HG03066 (cell line): ENCODE results near the gene ZBTB40.
A peak's percentile ranks its signal among the peaks of the same experiment; 100 is the strongest.

Experiments
- ATAC-seq: cut with Tn5 transposase; IDR thresholded peaks from one replicate; pipeline ENCODE4 v1.9.1; 2021; ENCODE audit warnings: low read depth; ENCODE audit not compliant: unreplicated experiment

The ZBTB40 gene, protein sequence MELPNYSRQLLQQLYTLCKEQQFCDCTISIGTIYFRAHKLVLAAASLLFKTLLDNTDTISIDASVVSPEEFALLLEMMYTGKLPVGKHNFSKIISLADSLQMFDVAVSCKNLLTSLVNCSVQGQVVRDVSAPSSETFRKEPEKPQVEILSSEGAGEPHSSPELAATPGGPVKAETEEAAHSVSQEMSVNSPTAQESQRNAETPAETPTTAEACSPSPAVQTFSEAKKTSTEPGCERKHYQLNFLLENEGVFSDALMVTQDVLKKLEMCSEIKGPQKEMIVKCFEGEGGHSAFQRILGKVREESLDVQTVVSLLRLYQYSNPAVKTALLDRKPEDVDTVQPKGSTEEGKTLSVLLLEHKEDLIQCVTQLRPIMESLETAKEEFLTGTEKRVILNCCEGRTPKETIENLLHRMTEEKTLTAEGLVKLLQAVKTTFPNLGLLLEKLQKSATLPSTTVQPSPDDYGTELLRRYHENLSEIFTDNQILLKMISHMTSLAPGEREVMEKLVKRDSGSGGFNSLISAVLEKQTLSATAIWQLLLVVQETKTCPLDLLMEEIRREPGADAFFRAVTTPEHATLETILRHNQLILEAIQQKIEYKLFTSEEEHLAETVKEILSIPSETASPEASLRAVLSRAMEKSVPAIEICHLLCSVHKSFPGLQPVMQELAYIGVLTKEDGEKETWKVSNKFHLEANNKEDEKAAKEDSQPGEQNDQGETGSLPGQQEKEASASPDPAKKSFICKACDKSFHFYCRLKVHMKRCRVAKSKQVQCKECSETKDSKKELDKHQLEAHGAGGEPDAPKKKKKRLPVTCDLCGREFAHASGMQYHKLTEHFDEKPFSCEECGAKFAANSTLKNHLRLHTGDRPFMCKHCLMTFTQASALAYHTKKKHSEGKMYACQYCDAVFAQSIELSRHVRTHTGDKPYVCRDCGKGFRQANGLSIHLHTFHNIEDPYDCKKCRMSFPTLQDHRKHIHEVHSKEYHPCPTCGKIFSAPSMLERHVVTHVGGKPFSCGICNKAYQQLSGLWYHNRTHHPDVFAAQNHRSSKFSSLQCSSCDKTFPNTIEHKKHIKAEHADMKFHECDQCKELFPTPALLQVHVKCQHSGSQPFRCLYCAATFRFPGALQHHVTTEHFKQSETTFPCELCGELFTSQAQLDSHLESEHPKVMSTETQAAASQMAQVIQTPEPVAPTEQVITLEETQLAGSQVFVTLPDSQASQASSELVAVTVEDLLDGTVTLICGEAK

DNA sequence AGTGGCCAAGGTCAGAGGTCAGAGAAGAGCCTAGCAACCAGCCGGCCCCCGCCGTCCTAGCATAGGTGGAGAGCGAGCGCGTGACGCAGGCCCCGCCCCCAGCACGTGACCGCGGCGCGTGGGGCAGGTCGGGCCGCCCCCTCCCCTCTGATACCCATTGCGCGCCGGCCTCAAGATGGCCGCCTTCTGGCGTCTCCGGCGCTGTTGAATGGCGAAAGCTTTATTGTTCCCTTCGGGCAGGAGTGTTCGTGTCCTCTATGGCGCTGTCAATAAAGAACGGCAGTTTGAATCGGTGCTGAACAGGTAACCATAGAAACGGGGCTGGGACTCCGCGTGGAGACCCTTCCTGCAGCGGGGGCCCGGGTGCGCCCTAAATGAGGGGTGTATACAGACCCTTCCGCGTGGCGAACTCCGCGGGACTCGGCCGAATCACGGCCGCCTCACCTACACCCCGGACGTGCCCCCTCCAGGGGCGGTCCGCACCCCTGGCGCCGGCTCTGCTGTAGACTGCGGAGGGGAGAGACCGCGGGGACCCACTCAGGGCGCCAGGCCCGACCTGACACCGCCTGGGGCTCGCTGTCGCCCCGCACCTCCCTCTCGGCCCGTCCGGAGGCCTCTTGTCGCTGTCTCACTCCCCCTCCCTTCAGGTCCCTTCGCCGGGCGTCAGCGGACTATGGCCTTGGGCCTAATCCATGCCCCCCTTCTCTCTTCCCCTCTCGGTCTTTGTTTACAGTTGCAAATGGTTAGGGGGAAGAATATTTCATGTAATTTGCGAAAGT lies at the start of gene ZBTB40:
ZBTB40 (plus strand) TSS at position 150 of the 779 bp plus-strand sequence. CDS start 38,098 bp downstream, outside the sequence.
- peak; percentile 81 for ATAC-seq

DNA sequence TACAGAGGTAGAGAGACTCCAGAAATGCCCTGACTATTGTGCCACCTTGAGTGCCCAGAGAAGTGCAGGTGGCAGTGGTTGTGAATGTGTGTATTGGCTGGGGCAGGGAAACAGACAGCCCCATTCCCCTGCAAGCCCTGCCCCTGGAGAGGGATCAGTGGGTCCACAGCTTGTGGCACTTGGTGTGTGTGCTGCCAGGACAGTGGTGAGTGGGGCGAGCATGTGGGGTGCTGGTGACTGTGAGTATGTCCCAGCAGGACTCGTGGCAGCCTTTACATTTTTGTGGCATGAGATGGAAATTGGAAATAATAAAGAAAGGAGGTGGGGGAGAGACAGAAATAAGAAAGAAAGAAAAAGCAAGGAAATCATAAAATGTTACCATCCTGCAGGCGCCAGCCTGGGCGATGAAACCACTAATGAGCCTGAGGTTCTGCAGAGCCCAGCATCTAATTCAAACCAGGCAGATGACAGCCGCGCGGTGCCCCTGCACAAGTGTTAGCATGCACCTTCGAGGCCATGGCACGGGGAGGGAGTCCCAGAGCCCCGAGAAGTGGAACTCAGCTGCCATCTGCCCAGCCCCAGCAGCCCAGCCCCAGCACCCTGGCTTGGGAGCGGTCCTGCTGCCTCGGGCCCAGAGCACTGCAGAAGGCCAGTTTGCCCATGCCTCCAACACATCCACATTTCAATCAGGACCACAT lies 49.1 kb upstream of the ZBTB40 start:
- ATAC-seq = no peak

DNA sequence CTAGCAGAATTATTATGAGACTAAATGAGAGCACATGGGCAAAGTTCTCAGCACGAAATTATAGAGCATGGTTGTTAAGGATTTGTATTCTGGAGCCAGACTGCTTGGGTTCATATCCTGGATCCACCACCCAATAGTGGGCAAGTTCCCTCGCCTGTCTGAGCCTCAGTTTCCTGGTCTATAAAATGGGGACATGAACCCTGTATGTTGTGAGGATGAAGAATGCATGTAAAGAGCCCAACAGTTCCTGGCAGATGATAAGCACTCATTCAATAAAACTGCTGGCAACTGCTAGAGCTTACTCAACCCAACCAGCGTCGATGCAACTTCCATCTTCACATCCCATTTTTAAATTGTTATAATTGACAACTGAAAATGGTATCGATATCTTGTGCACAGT lies 47.2 kb upstream of the ZBTB40 start:
- ATAC-seq = no peak

DNA sequence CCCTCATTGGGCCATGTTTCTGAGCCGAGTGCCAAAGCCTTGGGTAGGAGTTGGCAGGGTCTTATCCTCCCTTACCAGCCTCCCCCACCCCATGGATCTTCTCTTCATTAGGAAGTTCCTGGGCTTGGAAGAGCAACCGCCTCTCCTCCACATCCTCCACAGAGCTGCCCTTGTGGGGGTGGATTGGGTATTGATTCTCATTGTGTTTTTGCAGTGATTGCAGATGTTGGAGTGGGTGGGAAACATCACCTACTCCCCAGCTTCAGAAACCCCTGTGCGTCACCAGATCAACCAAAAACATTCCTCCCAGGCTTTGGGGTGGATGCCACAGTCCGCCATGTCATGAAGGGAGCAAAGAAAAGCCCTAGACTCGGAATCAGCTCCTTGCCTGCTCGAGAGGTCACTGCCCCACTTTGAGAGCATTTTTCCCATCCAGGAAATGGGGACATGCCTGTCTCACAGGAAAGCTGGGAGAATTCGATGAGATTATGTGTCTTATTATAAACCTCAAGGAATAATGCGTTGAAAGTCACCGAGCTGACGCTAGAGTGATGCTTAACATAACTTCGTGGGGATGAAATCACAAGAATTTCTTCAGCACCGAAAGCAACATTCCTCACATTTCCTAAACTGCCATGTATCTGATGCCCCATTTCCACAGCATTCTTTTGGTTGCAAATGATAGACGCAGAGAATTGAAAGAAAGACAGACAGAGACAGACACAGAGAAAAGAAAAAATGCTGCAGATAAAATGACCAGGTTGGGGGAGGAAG lies 44.7 kb upstream of the ZBTB40 start:
- no peak for ATAC-seq

DNA sequence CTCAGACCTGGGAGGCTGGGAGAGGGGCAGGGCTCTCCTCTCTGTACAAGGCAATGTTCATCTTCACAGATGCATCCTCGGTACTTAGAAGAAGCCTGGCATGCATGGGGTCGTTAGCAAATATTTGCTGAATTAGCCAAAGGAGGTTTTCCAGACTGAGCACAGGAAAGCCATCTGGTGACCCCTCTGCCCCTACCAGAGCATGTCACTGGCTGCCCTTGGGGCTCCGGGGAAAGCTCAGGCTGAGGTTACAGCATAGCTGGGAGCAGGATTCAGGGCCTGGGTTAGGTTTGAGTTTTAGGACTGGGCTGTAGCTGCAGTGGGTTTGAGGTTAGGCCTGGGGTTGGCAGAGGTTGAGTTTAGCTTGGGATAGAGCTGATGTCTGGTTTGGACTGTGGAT lies 43.4 kb upstream of the ZBTB40 start:
- no peak for ATAC-seq

DNA sequence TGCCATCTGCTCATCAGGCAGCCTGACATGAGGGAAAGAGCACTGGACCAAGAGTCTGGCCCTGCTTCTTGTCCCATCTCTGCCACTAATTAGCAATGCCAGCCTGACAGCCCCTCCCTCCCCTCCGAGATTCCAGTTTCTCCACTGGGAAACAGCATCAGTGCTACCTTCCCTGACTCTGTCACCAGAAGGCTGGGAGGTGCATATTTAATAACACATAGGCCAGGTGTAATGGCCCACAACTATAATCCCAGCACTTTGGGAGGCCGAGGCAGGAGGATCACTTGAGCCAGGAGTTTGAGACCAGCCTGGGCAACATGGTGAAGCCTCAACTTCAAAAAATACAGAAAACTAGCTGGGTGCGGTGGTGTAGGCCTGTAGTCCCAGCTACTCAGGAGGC lies 41.2 kb upstream of the ZBTB40 start:
- no peak for ATAC-seq

DNA sequence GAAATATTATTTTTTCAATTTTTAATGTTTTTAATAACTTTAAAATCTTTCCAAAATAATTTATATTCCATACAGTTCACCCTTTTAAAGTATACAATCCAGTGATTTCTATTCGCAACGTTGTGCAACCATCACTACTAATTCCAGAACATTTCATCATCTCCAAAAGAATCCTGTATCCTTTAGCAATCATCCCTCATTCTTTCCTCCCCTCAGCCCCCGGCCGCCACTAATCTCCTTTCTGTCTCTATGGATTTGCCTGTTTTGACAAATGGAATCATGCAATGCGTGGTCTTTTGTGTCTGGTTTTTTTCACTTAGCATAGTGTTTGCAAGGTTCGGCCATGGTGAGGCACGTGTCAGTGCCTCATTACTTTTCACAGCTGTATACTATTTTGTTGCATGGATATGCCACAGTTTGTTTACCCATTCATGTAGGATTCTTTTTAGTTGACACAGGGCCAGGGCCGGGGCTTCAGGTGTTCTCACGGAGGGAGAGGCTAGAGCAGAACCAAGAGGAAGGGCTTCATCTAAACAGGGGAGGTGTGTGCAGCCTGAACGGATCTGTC lies 40.6 kb upstream of the ZBTB40 start:
- ATAC-seq = no peak

DNA sequence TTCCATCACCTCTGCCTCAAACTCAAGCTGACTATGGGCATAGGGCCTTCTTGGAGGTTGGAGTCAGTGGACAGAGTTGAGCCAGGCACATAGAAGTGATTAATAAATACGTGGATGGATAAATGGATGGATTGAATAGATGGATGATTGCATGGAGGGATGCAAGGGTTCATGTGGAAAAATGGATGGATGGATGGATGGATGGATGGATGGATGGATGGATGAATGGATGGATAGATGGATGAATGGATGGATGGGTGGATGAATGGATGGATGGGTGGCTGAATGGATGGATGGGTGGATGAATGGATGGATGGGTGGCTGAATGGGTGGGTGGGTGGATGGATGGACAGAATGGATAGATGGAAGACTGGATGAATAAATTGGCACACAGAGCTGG lies 40.1 kb upstream of the ZBTB40 start:
- ATAC-seq = no peak

DNA sequence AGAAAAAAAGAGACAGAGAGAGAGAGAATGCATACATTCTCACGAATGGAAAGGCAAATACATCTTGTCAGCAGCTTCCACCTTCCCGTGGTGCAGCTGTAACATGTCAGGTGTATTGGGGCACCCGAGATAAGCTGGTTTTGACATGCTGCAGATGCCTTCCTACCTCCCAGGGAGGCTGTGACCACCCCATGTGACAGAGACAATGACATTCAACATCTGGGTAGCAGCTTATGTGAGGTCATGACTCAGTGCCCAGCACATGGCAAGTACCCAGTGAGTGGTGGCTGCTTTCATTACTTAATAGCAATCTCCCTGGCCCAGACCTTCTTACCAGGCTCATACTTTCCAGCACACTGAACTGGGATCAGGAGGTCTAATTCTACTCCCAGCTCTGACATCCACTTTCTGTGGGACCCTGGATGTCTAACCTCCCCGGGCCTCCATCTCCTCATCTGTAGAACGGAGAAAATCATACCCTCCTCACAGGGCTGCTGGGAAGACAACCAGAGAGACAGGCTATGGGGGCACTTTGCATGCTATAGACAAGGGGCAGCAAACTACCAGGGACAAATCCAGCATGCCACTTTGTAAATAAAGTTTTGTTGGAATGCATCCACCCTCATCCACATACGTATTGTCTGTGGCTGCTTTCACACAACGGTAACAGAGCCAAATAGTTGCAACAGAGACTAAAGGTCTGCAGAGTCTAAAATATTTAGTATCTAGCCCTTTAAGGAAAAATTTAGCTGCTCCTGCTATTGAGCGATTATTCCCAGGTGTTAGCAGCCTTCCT lies 38.5 kb upstream of the ZBTB40 start:
- ATAC-seq = no peak

DNA sequence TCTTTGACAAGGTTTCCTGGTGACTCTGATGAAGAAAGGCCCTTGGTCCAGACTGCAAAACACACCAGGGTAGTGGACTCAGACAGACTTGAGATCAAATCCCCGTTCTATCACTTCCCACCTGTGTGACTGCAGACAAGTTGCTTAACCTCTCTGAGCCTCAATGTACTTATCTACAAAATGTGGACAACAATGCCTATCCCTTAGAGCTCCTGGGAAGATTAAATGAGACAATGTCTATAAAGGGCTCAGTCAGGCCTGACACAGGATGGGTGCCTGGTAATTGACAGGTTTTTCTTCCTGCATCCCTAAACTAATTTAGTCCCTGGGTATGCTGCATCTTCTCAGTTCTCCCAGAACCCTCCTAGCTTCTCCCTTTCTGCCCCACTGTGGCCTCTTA lies 37.9 kb upstream of the ZBTB40 start:
- no peak for ATAC-seq

DNA sequence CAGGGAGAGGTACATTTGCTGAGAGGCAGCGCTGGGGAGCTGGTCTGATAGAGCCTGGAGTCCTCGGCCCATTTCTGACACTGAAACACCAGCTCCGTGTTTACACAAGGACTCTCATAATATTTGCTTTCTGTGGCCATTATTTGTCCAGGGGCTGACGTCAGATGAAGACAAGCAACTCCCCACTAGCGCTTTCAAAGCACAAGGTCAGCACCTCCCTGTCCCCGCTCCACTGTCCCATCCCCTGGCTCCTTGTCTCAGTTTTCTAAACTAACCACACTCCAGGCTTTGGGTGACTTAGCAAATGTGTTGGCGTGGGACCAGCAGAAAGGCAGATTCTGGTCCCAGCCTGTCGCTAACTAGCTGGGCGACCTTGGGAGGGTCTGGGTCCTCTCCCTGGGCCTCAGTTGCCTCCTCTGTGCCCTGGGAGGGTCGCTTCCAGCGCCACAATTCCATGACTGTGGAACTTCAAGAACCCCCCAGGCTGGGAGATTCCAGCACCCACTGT lies 37.4 kb upstream of the ZBTB40 start:
- ATAC-seq = no peak

DNA sequence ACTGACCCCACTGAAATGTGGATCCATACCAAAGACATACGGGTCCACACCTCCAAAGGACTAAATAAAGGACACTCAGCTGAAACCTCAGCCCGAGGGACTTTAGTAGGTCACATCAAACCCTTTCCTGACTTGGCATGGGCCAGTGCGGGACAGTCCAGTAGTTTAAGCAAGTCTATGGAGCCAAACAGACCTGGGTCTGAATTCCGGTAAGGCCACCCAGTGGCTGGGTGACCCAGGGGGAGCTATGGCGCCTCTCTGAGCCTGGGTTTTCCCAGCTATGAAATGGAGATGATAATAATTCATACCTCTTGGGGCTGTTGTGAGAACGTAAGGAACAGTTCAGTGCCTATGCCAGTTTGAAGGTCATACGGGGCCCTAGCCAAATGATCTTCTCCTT lies 36.2 kb upstream of the ZBTB40 start:
- ATAC-seq = no peak

DNA sequence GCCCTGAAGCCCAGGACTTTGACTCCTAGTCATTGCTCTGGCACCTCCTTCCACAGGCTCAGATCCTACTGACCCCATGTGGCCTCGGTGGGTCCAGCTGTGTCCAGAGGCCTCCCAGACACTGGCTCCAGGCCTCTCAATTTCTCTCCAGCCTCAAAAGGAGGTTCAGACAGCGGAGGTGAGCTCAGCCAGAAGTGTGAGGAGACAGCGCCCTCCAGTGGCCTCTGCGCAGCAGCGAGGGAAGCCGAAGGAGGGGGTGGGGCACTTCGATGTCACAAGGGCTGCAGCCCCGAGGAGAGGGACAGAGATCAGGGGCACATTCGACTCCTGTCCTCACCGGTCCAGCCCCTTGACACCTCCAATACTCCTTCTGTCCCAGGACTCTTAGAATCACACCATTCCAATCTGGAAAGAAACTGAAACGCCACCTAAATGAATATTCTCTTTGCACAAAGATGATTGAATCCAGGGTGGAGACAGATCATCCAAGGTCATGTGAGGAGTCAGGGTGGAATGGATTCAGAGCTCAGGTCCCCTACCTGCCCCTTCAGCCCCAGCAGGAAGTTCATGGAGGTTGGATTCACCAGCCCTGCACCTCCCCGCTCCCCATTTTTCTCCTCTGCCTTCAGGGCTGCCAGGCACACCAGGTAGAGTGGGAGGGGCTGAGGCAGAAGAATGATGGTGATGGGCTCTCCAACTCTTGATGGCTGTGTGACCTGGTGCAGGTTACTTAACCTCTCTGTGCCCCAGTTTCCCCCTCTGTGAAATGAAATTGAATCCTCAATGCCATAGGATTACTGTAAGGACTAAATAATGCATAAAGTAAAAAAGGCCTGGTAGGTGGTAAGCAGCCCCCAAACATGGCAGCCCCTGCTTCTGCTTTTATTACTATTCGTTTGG lies 34.8 kb upstream of the ZBTB40 start:
- no peak for ATAC-seq

DNA sequence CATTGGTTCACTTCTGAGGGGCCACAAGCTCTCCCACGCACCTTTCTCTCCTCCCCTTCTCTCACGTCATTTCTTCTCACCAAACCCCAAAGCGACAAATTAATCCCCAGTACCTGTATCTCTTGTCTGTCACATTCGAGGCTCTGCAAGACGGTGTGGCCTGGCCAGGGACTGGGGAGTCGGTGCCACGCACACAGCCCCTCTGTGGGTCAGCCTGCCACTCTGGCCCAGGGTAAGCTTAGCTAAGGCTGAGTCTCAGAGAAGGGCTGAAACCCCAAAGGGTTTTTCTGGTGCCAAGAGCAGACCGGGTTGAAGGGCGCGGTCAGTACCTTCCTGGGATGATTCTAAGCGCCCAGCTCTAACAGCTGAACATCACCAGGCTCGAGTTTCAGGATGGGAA lies 34.2 kb upstream of the ZBTB40 start:
- ATAC-seq = no peak

DNA sequence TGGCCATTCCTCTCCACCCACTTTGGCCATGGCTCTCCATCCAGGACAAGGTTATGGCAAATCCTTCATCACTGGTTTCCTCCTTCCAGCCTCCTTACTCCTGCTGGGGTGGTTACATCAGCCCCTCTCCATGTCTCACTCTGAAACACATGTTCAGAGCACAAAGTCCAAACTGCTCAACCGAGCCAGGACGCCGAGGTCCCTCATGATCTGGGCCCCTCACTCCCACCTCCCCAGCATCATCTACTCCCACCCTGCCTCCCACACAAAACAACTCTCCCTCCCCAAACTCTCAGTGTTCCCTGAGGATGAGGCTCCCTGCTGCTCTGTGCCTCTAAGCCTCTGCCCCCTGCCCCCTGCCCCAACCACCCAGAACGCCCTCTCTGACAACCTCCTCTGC lies 33.3 kb upstream of the ZBTB40 start:
- no peak for ATAC-seq

DNA sequence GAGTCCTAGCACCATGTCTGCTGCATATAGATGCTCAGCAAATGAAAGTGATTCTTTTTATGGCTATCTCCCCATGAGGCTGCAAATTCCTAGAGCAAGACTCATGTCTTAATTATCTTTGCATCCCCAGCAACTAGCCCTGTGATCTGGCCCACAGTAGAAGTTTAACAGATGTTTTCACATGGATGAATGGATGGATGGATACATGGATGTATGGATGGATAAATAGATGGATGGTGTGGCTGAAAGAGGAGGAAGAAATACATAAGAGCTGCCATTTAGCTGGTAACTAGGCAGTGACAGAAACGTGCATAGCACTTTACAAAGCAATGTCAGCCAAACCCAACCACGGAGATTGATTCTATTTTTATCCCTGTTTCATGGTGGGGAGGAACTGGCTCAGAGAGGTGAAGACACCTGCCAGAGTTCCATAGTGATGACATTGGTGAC lies 32.7 kb upstream of the ZBTB40 start:
- ATAC-seq = no peak
